HCT116 (cell line): Measurements from ENCODE around the gene DLX3. TPM values are rescaled to one million over a fixed set of nuclear protein-coding genes. Genes with fewer than 3 reads are reported as not detected.

Source experiments
- ATAC-seq: fragments of 200-7000 bp; cut with Tn5 transposase; 2 replicates; pipeline ENCODE4 v1.9.1; 2020; ENCODE audit warnings: mild to moderate bottlenecking, moderate library complexity
- BruUV-seq: library from RNA; stranded (reverse); fragments of 400-500 nt; replicated peaks from 2 replicates; lab custom pipeline; 2021; lab: Mats Ljungman, UMichigan
- CTCF ChIA-PET: fragments of 300-600 bp; sonication (Branson Sonifier 250); formaldehyde crosslinking; loops from one replicate; lab custom pipeline; 2021; ENCODE audit warnings: antibody characterized with exemption; lab: Charles Lee
- POLR2A ChIA-PET: fragments of 300-600, 350-600 bp; sonication (Branson Sonifier 250); formaldehyde crosslinking; loops from one replicate; lab custom pipeline; 2021; ENCODE audit warnings: antibody characterized with exemption; lab: Charles Lee
- RAD21 ChIA-PET, 2 experiments: fragments of 300-600 bp; sonication (Branson Sonifier 250); formaldehyde crosslinking; loops; one replicate each; lab custom pipeline; 2023; ENCODE audit warnings: low total read pairs in 2 of 2; ENCODE audit not compliant: uncharacterized antibody in 2 of 2, unreplicated experiment in 2 of 2, low non-redundant PET in 1 of 2; lab: Charles Lee
- DNase-seq: peaks from one replicate; pipeline ENCODE4 v3.0.0-alpha.2; 2010; ENCODE audit warnings: low read depth, low spot score
- H2AFZ ChIP-seq: fragments of 200-600 bp; shearing (Covaris generic), sonication (generic); 2 replicates; pipeline ENCODE4 v1.6.1; 2017; ENCODE audit warnings: low read depth, mixed run types, mixed read lengths, antibody characterized with exemption, low read length; ENCODE audit not compliant: poor library complexity, severe bottlenecking
- H3K27ac ChIP-seq: 2 replicates; pipeline ENCODE4 v1.5.1; 2012; ENCODE audit warnings: low read depth, low read length
- H3K27me3 ChIP-seq: fragments of 200-600 bp; sonication (generic); 2 replicates; pipeline ENCODE4 v1.6.1; 2016; ENCODE audit warnings: mixed run types, low read length, mixed read lengths; ENCODE audit not compliant: insufficient read depth
- H3K36me3 ChIP-seq, 2 experiments: fragments of 200-500 bp in 1 of 2; fragments of 200-600 bp in 1 of 2; sonication (Bioruptor generic) in 1 of 2; sonication (generic) in 1 of 2; 2 replicates each; pipeline versions ENCODE4 v1.5.1 to v1.6.1; 2014 to 2016; ENCODE audit warnings: low read length in 2 of 2, inconsistent platforms in 1 of 2, mixed read lengths in 1 of 2, mixed run types in 1 of 2; ENCODE audit not compliant: insufficient read depth in 2 of 2, control insufficient read depth in 1 of 2
- H3K4me1 ChIP-seq, 2 experiments: fragments of 200-600 bp in 1 of 2; sonication (generic) in 1 of 2; 2 replicates each; pipeline versions ENCODE4 v1.5.1 to v1.6.1; 2012 to 2017; ENCODE audit warnings: low read length in 2 of 2, inconsistent platforms in 1 of 2, mild to moderate bottlenecking in 1 of 2, mixed read lengths in 1 of 2, mixed run types in 1 of 2, moderate library complexity in 1 of 2; ENCODE audit not compliant: insufficient read depth in 2 of 2, control insufficient read depth in 1 of 2
- H3K4me2 ChIP-seq: fragments of 200-600 bp; sonication (generic); 2 replicates; pipeline ENCODE4 v1.6.1; 2017; ENCODE audit warnings: mixed run types, low read length, mixed read lengths
- H3K4me3 ChIP-seq, 2 experiments: fragments of 200-600 bp in 1 of 2; sonication (generic) in 1 of 2; replicated peaks in 1 of 2; 2 replicates each; pipeline ENCODE4 v1.5.1; 2011 to 2016; ENCODE audit warnings: low read length in 2 of 2, control low read depth in 1 of 2, low read depth in 1 of 2, mild to moderate bottlenecking in 1 of 2, mixed read lengths in 1 of 2, mixed run types in 1 of 2
- H3K79me2 ChIP-seq: fragments of 200-600 bp; sonication (generic); 2 replicates; pipeline ENCODE4 v1.6.1; 2017; ENCODE audit warnings: mild to moderate bottlenecking, mixed run types, low read length, moderate library complexity, mixed read lengths; ENCODE audit not compliant: insufficient read depth
- H3K9ac ChIP-seq: fragments of 200-600 bp; sonication (generic); 2 replicates; pipeline ENCODE4 v1.6.1; 2016; ENCODE audit warnings: low read length, mixed read lengths
- H3K9me2 ChIP-seq: fragments of 200-600 bp; sonication (generic), shearing (Covaris generic); 2 replicates; pipeline ENCODE4 v1.6.1; 2017; ENCODE audit warnings: mixed run types, mild to moderate bottlenecking, moderate library complexity; ENCODE audit not compliant: insufficient read depth
- H3K9me3 ChIP-seq, 2 experiments: fragments of 200-500 bp in 1 of 2; fragments of 200-600 bp in 1 of 2; sonication (Bioruptor generic) in 1 of 2; sonication (generic) in 1 of 2; 2 replicates each; pipeline ENCODE4 v1.6.1; 2014 to 2017; ENCODE audit warnings: low read length in 2 of 2, mixed read lengths in 2 of 2, inconsistent platforms in 1 of 2, low read depth in 1 of 2, mild to moderate bottlenecking in 1 of 2, mixed run types in 1 of 2, moderate library complexity in 1 of 2; ENCODE audit not compliant: control insufficient read depth in 1 of 2, insufficient read depth in 1 of 2
- H4K20me1 ChIP-seq: fragments of 200-600 bp; sonication (generic), shearing (Covaris generic); 2 replicates; pipeline ENCODE4 v1.6.1; 2017; ENCODE audit warnings: mixed run types, mild to moderate bottlenecking, moderate library complexity; ENCODE audit not compliant: insufficient read depth
- CBX3 ChIP-seq: IDR thresholded peaks from 2 replicates; pipeline ENCODE4 v1.6.1; 2012; ENCODE audit warnings: low read depth
- CEBPB ChIP-seq: IDR thresholded peaks from 2 replicates; pipeline ENCODE4 v1.6.1; 2012; ENCODE audit warnings: low read depth
- EGR1 ChIP-seq: IDR thresholded peaks from 2 replicates; pipeline ENCODE4 v1.6.1; 2012; ENCODE audit warnings: low read depth
- ELF1 ChIP-seq: IDR thresholded peaks from 2 replicates; pipeline ENCODE4 v1.6.1; 2012; ENCODE audit warnings: low read depth, borderline replicate concordance
- EZH2phosphoT487 ChIP-seq: fragments of 200-600 bp; IDR thresholded peaks from 2 replicates; pipeline ENCODE4 v1.6.1; 2018; ENCODE audit warnings: antibody characterized with exemption, borderline replicate concordance
- JUND ChIP-seq: IDR thresholded peaks from 2 replicates; pipeline ENCODE4 v1.6.1; 2012
- MAX ChIP-seq: IDR thresholded peaks from 2 replicates; pipeline ENCODE4 v1.6.1; 2012
- POLR2A ChIP-seq: IDR thresholded peaks from 2 replicates; pipeline ENCODE4 v1.7.0; 2011; ENCODE audit warnings: borderline replicate concordance; ENCODE audit not compliant: insufficient read depth, insufficient read length; ENCODE audit errors: extremely low read depth
- TCF7L2 ChIP-seq: IDR thresholded peaks from 2 replicates; pipeline ENCODE4 v1.7.0; 2011; ENCODE audit warnings: borderline replicate concordance, inconsistent platforms; ENCODE audit not compliant: insufficient read depth, insufficient read length; ENCODE audit errors: extremely low read depth
- ZFX ChIP-seq: fragments of 450-650 bp; IDR thresholded peaks from 2 replicates; pipeline ENCODE4 v1.6.1; 2017
- ZNF274 ChIP-seq: fragments of 200-500 bp; sonication (Bioruptor generic); IDR thresholded peaks from 2 replicates; pipeline ENCODE4 v1.6.1; 2014; ENCODE audit warnings: mild to moderate bottlenecking, low read depth, low read length, inconsistent platforms
- intact Hi-C: fragments of 100-400 bp; cut with micrococcal nuclease; formaldehyde crosslinking; loops from 2 replicates; pipeline ENCODE4 v1.10.0; 2022
- total RNA-seq: library from RNA; stranded (reverse); gene quantifications from one replicate; pipeline ENCODE4 v1.2.1, GENCODE V29; 2021; ENCODE audit not compliant: unreplicated experiment
- TF ChIP-seq, protein P1 (sequence below), 3 experiments: fragments of 200-600 bp in 1 of 3; sonication (generic) in 1 of 3; IDR thresholded peaks in 2 of 3; conservative IDR thresholded peaks in 1 of 3; 2 replicates each; pipeline ENCODE4 v1.5.1; 2012 to 2017; ENCODE audit warnings: low read depth in 2 of 3, low read length in 2 of 3, antibody characterized with exemption in 1 of 3, borderline replicate concordance in 1 of 3, control low read depth in 1 of 3, mild to moderate bottlenecking in 1 of 3, mixed read lengths in 1 of 3, mixed run types in 1 of 3, moderate library complexity in 1 of 3; ENCODE audit not compliant: insufficient read depth in 1 of 3
- TF ChIP-seq, protein P2 (sequence below): IDR thresholded peaks from 2 replicates; pipeline ENCODE4 v1.6.1; 2012; ENCODE audit warnings: low read depth
- TF ChIP-seq, protein P3 (sequence below): IDR thresholded peaks from 2 replicates; pipeline ENCODE4 v1.6.1; 2012

DLX3 gene
- total RNA-seq, 1 experiment from 2014 or later, result not detected

- Histone ChIP-seq H3K4me1 (no peaks in the 10 kb centered on the region), H3K9me2 (no peaks in the 10 kb centered on the region), H2AFZ (no peak overlapping the region), H3K9me3 (peaks cover 14 to 19% of the 10 kb centered on the region in 2 experiments; a peak in 3 of 4 replicates), H3K4me3 (no peak overlapping the region), H3K79me2 (no peaks in the 10 kb centered on the region), H3K27me3 (no peaks in the 10 kb centered on the region), H3K27ac (no peak overlapping the region), H3K4me2 (no peak overlapping the region), H3K9ac (no peak overlapping the region), H3K36me3 (no peaks in the 10 kb centered on the region), H4K20me1 (no peaks in the 10 kb centered on the region)
- ATAC-seq, result no peak
- TF ChIP-seq EZH2phosphoT487 (no peak), CEBPB (no peak), ZFX (no peak), TCF7L2 (no peak), POLR2A (no peak), ELF1 (no peak), JUND (no peak), ZNF274 (no peak), CBX3 (no peak), MAX (no peak), EGR1 (no peak)
- TF ChIP-seq, protein P1, sequence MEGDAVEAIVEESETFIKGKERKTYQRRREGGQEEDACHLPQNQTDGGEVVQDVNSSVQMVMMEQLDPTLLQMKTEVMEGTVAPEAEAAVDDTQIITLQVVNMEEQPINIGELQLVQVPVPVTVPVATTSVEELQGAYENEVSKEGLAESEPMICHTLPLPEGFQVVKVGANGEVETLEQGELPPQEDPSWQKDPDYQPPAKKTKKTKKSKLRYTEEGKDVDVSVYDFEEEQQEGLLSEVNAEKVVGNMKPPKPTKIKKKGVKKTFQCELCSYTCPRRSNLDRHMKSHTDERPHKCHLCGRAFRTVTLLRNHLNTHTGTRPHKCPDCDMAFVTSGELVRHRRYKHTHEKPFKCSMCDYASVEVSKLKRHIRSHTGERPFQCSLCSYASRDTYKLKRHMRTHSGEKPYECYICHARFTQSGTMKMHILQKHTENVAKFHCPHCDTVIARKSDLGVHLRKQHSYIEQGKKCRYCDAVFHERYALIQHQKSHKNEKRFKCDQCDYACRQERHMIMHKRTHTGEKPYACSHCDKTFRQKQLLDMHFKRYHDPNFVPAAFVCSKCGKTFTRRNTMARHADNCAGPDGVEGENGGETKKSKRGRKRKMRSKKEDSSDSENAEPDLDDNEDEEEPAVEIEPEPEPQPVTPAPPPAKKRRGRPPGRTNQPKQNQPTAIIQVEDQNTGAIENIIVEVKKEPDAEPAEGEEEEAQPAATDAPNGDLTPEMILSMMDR (IDR thresholded peaks at IDR 0.05 in 2 of 3, conservative IDR thresholded peaks at IDR 0.05 in 1 of 3; ENCODE audit: borderline replicate concordance in 1 of 3, insufficient read depth in 1 of 3, low read depth in 2 of 3, low read length in 2 of 3), result no peak
- TF ChIP-seq, protein P2, sequence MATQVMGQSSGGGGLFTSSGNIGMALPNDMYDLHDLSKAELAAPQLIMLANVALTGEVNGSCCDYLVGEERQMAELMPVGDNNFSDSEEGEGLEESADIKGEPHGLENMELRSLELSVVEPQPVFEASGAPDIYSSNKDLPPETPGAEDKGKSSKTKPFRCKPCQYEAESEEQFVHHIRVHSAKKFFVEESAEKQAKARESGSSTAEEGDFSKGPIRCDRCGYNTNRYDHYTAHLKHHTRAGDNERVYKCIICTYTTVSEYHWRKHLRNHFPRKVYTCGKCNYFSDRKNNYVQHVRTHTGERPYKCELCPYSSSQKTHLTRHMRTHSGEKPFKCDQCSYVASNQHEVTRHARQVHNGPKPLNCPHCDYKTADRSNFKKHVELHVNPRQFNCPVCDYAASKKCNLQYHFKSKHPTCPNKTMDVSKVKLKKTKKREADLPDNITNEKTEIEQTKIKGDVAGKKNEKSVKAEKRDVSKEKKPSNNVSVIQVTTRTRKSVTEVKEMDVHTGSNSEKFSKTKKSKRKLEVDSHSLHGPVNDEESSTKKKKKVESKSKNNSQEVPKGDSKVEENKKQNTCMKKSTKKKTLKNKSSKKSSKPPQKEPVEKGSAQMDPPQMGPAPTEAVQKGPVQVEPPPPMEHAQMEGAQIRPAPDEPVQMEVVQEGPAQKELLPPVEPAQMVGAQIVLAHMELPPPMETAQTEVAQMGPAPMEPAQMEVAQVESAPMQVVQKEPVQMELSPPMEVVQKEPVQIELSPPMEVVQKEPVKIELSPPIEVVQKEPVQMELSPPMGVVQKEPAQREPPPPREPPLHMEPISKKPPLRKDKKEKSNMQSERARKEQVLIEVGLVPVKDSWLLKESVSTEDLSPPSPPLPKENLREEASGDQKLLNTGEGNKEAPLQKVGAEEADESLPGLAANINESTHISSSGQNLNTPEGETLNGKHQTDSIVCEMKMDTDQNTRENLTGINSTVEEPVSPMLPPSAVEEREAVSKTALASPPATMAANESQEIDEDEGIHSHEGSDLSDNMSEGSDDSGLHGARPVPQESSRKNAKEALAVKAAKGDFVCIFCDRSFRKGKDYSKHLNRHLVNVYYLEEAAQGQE, result no peak
- TF ChIP-seq, protein P3, sequence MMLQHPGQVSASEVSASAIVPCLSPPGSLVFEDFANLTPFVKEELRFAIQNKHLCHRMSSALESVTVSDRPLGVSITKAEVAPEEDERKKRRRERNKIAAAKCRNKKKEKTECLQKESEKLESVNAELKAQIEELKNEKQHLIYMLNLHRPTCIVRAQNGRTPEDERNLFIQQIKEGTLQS, result no peak
- CTCF ChIA-PET, result no interaction called here
- RAD21 ChIA-PET, result no interaction called here
- POLR2A ChIA-PET, result no interaction called here
- no TSS peak for BruUV-seq
- no peak for DNase-seq
- intact Hi-C loops, result no loop called here
Observed at GRCh38 chr17:50009282-50009681, 14.3 kb upstream of the DLX3 start.
